Measurements from ENCODE around the gene PUS3.
"Not testable (repeated sequence)": the region's sequence is repeated elsewhere in the genome, so short reads cannot be mapped to it uniquely, and the experiment has no call there.

The PUS3 gene

DNA sequence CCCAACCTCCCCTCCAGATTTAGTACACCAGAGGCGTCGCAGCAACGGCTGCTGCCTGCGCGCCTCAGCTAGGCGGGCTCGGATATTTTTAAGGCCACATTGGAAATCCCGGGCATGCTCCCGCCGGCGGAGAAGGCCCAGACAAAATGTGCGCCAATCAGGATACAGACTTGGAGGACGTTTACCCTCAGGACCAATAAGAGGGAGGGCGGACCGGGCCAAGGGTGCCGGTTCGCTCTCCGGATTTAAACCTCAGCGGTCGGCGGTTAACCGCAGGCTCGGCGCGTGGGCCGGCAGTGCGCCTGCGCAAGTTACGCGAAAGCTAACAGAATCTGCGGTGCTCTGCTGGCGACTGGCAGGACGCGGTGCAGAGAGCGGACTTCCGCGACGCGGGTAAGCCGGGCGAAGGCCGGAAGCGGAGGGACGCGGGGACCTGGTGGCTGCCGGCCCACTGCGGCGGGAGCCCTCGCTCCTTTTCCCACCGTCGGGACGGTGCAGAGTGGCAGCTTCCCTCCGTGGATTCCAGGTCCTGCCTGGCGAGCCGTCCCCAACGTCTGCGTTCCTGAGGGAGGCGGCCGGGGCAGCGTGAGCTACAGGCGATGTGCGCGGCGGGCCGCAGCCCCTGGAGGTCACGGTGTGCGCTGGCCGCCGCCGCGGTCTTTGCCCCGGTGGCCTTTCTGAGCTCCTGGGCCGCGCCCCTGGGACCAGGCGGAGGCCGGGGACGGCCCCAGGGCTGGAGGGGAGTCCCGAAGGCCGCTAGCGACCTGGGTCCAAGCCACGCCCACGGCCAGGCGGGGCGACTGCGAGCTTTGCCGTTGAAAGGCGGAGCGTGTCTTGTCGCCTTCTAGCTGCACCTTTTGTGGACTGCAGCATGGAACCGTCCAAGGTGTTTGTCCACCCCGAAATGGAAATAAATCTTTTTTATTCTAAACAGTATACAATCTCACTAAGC lies 15.4 kb downstream of the PUS3 start, which contains the start of gene HYLS1:
TSS of gene HYLS1 (plus strand) at position 296 of the 952 bp plus-strand sequence. CDS start 11,701 bp downstream, outside the sequence.
- Histone ChIP-seq H3K4me3 (ENCODE audit: extremely low read depth, insufficient read depth, low read length, poor library complexity, severe bottlenecking) (peak within 1 kb of the TSS; percentile 64), H3K27ac (ENCODE audit: low read depth, low read length, severe bottlenecking) (peak within 1 kb of the TSS; percentile 80), H3K36me3 (ENCODE audit: control insufficient read depth, insufficient read depth, low read length) (peaks cover 4% of the 10 kb centered on the region), H3K9me3 (ENCODE audit: control insufficient read depth, low read length) (no peaks in the 10 kb centered on the region), H3K4me1 (ENCODE audit: control insufficient read depth, insufficient read depth, low read length, poor library complexity, severe bottlenecking) (no peaks in the 10 kb centered on the region)
- 11 to 12% methylated on average over 68 to 84 of the region's 91 CpGs for WGBS, 2 experiments (ENCODE audit: insufficient coverage in 2 of 2)

DNA sequence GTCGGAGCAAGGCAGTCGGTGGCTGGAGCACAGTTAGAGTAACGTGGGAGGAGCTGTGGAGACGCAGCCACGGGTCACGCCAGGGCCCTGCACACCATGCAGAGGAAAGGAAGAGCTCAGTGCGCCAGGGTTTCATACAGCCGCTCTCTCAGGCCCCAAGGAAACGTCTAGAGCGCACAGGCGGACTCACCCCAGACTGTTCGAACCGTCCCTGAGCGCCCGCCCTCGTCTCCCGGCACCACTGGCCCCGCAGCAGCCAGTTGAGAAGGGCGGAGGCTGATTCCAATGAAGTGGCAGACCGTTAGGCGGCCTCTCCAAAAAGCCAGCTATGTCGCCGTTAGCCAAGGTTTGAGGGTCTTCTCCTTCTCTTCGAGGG lies 16.0 kb downstream of the PUS3 start:
- H3K36me3 ChIP-seq (ENCODE audit: control insufficient read depth, insufficient read depth, low read length), result no peaks in the 10 kb centered on the region
- no peaks in the 10 kb centered on the region for H3K9me3 ChIP-seq (ENCODE audit: control insufficient read depth, low read length)
- H3K27ac ChIP-seq (ENCODE audit: low read depth, low read length, severe bottlenecking), result no peak overlapping the region
- no peak overlapping the region for H3K4me3 ChIP-seq (ENCODE audit: extremely low read depth, insufficient read depth, low read length, poor library complexity, severe bottlenecking)
- WGBS, 2 experiments (ENCODE audit: insufficient coverage in 2 of 2), result 94 to 99% methylated on average over 19 to 22 of the region's 24 CpGs
- no peaks in the 10 kb centered on the region for H3K4me1 ChIP-seq (ENCODE audit: control insufficient read depth, insufficient read depth, low read length, poor library complexity, severe bottlenecking)

DNA sequence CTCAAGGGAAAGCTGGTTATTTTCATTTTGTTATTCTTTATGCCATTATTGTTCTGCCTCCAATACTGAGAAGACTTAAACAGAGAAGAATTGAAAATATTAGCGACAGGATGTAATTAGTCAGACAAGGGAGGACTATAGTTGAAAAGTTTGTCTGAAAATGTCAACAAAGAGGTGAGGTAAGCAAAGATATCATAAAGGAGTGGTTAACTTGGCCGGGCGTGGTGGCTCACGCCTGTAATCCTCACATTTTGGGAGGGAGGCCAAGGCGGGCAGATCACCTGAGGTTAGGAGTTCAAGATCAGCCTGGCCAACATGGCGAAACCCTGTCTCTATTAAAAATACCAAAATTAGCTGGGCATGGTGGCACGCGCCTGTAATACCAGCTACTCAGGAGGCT lies 19.6 kb downstream of the PUS3 start:
- Histone ChIP-seq H3K4me3 (ENCODE audit: extremely low read depth, insufficient read depth, low read length, poor library complexity, severe bottlenecking) (no peak overlapping the region), H3K27ac (ENCODE audit: low read depth, low read length, severe bottlenecking) (no peak overlapping the region), H3K36me3 (ENCODE audit: control insufficient read depth, insufficient read depth, low read length) (no peaks in the 10 kb centered on the region), H3K4me1 (ENCODE audit: control insufficient read depth, insufficient read depth, low read length, poor library complexity, severe bottlenecking) (no peaks in the 10 kb centered on the region), H3K9me3 (ENCODE audit: control insufficient read depth, low read length) (no peaks in the 10 kb centered on the region)
- WGBS, 2 experiments (ENCODE audit: insufficient coverage in 2 of 2), result 76 to 80% methylated on average over 8 of the region's 8 CpGs

DNA sequence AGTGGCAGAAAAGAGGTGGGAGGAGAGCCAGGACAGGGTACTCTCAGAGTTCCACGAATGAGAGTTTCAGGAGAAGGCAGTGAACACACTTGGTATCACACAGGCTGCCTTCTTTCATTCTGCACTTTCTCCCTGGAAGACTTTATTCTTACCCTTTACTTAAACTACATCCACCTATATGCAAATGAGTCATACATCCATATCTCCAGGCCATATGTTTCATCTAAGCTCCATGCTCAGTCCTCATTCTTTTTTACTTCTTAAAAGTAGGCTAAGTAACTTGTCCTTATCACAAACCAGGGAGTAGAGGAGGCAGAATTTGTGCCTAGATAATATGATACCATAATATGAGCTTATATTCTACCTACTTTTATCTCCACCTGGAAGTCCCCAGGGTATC lies 21.7 kb downstream of the PUS3 start:
- H3K27ac ChIP-seq (ENCODE audit: low read depth, low read length, severe bottlenecking), result no peak overlapping the region
- H3K4me3 ChIP-seq (ENCODE audit: extremely low read depth, insufficient read depth, low read length, poor library complexity, severe bottlenecking), result no peak overlapping the region
- 50 to 92% methylated on average over 1 of the region's 1 CpG for WGBS, 2 experiments (ENCODE audit: insufficient coverage in 2 of 2)
- no peaks in the 10 kb centered on the region for H3K36me3 ChIP-seq (ENCODE audit: control insufficient read depth, insufficient read depth, low read length)
- H3K4me1 ChIP-seq (ENCODE audit: control insufficient read depth, insufficient read depth, low read length, poor library complexity, severe bottlenecking), result no peaks in the 10 kb centered on the region
- H3K9me3 ChIP-seq (ENCODE audit: control insufficient read depth, low read length), result no peaks in the 10 kb centered on the region

DNA sequence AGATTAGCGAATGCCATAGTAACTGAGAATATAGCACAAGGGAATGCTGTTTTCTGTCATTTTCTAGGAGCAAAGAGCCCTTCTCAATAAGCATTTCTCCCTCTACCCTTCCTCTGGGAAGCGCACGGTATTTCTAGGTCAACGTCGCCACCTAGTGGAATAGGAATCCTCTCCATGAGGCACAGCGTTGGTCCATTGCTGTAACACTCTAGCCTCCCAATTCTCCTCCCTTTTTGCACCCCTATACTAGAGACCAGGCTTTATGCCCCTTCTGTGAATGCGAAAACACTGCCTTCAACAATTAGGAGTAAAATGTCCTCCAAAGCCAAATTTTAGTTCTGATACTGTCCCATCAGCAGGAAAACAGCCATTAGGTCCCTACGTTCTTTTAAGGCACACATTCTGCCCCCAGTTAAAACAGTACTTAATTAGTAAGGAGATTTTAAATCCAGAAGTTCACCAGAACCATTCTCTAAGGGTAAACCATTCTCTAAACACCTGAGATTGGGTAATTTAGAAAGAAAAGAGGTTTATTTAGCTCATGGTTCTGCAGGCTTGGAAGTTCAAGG lies 28.4 kb downstream of the PUS3 start:
- H3K9me3 ChIP-seq (ENCODE audit: control insufficient read depth, low read length), result peaks cover 5% of the 10 kb centered on the region
- H3K4me1 ChIP-seq (ENCODE audit: control insufficient read depth, insufficient read depth, low read length, poor library complexity, severe bottlenecking), result no peaks in the 10 kb centered on the region
- H3K36me3 ChIP-seq (ENCODE audit: control insufficient read depth, insufficient read depth, low read length), result no peaks in the 10 kb centered on the region
- no peak overlapping the region for H3K27ac ChIP-seq (ENCODE audit: low read depth, low read length, severe bottlenecking)
- WGBS, 2 experiments (ENCODE audit: insufficient coverage in 2 of 2), result 0 to 3% methylated on average over 2 to 6 of the region's 8 CpGs
- no peak overlapping the region for H3K4me3 ChIP-seq (ENCODE audit: extremely low read depth, insufficient read depth, low read length, poor library complexity, severe bottlenecking)

DNA sequence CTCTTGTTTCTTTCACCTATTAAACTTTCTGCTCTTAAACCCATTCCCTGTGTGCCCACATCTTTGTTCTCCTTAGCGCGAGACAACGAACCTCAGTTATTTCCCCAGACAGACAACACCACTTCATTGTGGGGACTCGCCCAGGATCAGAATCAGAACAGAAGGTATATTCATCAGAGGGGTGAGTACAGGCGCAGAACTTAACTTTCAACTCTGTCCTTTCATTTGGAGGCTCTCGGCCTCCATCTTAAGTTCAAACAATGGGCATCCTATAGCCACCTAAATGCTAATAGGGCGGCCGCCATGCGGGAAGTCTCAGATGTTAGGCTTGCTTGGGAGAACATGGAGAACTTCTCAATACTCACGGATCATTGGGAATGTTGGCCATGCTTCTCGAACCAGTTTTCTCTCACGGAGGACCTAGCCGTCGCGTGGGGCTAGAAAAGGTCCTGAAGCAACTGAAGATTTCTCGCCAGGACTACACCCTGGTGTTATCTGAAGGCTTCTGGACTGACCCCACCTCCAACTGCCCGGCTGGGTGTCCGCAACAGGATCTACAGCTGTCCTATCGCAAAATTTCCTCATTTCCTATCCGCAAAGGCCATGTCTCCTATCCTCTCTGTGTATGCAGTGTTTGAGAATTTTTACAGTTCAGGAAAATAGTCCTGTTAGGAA lies 29.0 kb downstream of the PUS3 start:
- Histone ChIP-seq H3K4me1 (ENCODE audit: control insufficient read depth, insufficient read depth, low read length, poor library complexity, severe bottlenecking) (no peaks in the 10 kb centered on the region), H3K4me3 (ENCODE audit: extremely low read depth, insufficient read depth, low read length, poor library complexity, severe bottlenecking) (no peak overlapping the region), H3K9me3 (ENCODE audit: control insufficient read depth, low read length) (peaks cover 5% of the 10 kb centered on the region), H3K27ac (ENCODE audit: low read depth, low read length, severe bottlenecking) (no peak overlapping the region), H3K36me3 (ENCODE audit: control insufficient read depth, insufficient read depth, low read length) (no peaks in the 10 kb centered on the region)
- WGBS, 2 experiments (ENCODE audit: insufficient coverage in 2 of 2), result 93 to 98% methylated on average over 8 to 11 of the region's 20 CpGs

DNA sequence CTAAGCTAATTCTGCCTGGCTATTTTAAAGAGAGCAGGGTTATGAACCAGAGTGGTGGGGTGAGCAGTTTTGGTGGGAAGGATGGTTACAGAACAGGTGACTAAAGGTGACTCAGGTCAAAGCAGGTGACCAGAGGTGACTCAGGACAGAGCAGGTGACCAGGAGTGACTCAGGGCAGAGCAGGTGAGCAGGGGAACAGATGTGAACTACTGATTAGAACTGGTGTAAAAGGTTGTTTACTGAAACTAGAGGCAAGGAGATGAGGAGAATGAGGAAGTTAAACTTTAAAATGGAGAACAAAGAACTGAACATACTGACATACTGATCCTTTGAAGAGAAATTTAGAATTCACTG lies 30.9 kb downstream of the PUS3 start:
- no peaks in the 10 kb centered on the region for H3K4me1 ChIP-seq (ENCODE audit: control insufficient read depth, insufficient read depth, low read length, poor library complexity, severe bottlenecking)
- H3K36me3 ChIP-seq (ENCODE audit: control insufficient read depth, insufficient read depth, low read length), result no peaks in the 10 kb centered on the region
- no peak overlapping the region for H3K4me3 ChIP-seq (ENCODE audit: extremely low read depth, insufficient read depth, low read length, poor library complexity, severe bottlenecking)
- peaks cover 5% of the 10 kb centered on the region for H3K9me3 ChIP-seq (ENCODE audit: control insufficient read depth, low read length)
- no peak overlapping the region for H3K27ac ChIP-seq (ENCODE audit: low read depth, low read length, severe bottlenecking)

DNA sequence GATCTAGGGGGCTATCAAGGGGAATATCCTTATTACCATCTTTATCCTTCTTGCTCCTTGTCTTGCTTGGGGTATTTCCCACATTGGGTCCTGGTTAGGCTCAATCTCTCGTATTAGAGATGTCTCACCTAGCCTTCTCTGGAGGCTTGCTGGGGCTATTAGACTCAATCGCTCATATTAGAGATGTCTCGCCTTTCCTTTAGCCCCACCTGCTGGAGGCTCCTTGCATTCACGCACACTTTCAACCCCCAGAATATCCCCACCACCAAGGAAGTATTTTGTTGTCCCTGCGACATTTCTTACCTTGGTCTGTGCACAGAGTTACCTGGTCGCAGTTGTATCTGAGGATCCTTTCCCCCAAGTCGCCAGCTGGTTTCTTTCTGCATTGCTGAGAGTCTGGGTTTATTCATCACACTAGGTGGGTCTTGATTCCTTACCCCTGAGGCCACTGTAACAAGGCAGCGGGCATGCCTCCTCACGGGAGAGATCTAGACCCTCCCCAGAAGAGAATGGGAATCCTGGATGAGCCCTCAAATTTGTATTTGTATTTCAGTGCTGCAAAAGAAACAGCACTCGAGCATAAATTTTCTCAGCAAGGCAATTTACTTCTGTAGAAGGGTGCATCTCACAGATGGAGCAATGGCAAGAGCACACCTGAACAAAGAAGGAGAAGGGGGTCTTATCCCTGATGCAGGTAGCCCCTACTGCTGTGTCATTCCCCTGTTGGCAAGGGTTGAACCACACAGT lies 31.4 kb downstream of the PUS3 start:
- H3K9me3 ChIP-seq (ENCODE audit: control insufficient read depth, low read length), result peaks cover 5% of the 10 kb centered on the region
- H3K27ac ChIP-seq (ENCODE audit: low read depth, low read length, severe bottlenecking), result no peak overlapping the region
- 73 to 75% methylated on average over 8 to 9 of the region's 10 CpGs for WGBS, 2 experiments (ENCODE audit: insufficient coverage in 2 of 2)

DNA sequence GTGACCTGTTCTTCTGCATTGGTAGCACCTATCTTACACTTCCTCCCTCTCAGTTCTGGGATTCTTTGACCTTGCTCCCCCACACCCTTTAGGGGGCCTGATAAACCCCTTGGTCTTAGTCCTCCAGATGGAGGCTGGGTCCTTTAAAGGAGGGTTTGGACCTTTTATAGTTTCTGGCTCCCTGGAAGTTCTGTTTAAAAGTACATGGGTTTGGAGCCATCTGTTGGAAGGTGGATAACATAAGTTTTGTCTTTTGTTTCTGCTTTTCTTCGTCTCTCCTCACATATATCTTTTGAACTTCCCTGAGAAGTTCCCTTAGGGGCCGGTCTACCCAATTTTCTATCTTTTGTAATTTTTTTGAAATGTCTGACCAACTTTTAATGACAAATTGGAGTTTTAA lies 33.5 kb downstream of the PUS3 start:
- Histone ChIP-seq H3K9me3 (ENCODE audit: control insufficient read depth, low read length) (peaks cover 5% of the 10 kb centered on the region), H3K4me3 (ENCODE audit: extremely low read depth, insufficient read depth, low read length, poor library complexity, severe bottlenecking) (no peak overlapping the region), H3K27ac (ENCODE audit: low read depth, low read length, severe bottlenecking) (no peak overlapping the region), H3K4me1 (ENCODE audit: control insufficient read depth, insufficient read depth, low read length, poor library complexity, severe bottlenecking) (no peaks in the 10 kb centered on the region), H3K36me3 (ENCODE audit: control insufficient read depth, insufficient read depth, low read length) (no peaks in the 10 kb centered on the region)
- 100% methylated on average over 1 of the region's 2 CpGs; no CpG with 5 or more reads in 1 of the 2 experiments for WGBS, 2 experiments (ENCODE audit: insufficient coverage in 2 of 2)

More for the DNA sequence above, 31.4 kb downstream of the PUS3 start:
- H3K4me3 ChIP-seq (ENCODE audit: extremely low read depth, insufficient read depth, low read length, poor library complexity, severe bottlenecking), result no peak overlapping the region
- no peaks in the 10 kb centered on the region for H3K36me3 ChIP-seq (ENCODE audit: control insufficient read depth, insufficient read depth, low read length)
- H3K4me1 ChIP-seq (ENCODE audit: control insufficient read depth, insufficient read depth, low read length, poor library complexity, severe bottlenecking), result no peaks in the 10 kb centered on the region

DNA sequence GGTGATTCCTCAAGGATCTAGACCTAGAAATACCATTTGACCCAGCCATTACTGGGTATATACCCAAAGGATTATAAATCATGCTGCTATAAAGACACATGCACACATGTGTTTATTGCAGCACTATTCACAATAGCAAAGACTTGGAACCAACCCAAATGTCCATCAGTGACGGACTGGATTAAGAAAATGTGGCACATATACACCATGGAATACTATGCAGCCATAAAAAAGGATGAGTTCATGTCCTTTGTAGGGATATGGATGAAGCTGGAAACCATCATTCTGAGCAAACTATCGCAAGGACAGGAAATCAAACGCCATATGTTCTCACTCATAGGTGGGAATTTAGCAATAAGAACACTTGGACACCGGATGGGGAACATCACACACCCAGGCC lies 37.7 kb downstream of the PUS3 start:
- not testable (repeated sequence) for H3K4me1 ChIP-seq (ENCODE audit: control insufficient read depth, insufficient read depth, low read length, poor library complexity, severe bottlenecking); H3K4me3 ChIP-seq (ENCODE audit: extremely low read depth, insufficient read depth, low read length, poor library complexity, severe bottlenecking); H3K27ac ChIP-seq (ENCODE audit: low read depth, low read length, severe bottlenecking); H3K9me3 ChIP-seq (ENCODE audit: control insufficient read depth, low read length); H3K36me3 ChIP-seq (ENCODE audit: control insufficient read depth, insufficient read depth, low read length)
- 96 to 100% methylated on average over 2 to 3 of the region's 4 CpGs for WGBS, 2 experiments (ENCODE audit: insufficient coverage in 2 of 2)

All from mesodermal cell (in vitro differentiated cells).